PC-9 (cell line): ENCODE measurements around the gene ELF2.

Experiments used
- CTCF ChIP-seq: fragments of 200-600 bp; sonication (generic); conservative IDR thresholded peaks from 2 replicates; pipeline ENCODE4 v1.6.1; 2017; ENCODE audit warnings: mixed run types, antibody characterized with exemption, mild to moderate bottlenecking, moderate library complexity
- EZH2 ChIP-seq: fragments of 200-600 bp; sonication (generic); IDR thresholded peaks from 2 replicates; pipeline ENCODE4 v1.8.0; 2017; ENCODE audit warnings: antibody characterized with exemption, low read depth

DNA sequence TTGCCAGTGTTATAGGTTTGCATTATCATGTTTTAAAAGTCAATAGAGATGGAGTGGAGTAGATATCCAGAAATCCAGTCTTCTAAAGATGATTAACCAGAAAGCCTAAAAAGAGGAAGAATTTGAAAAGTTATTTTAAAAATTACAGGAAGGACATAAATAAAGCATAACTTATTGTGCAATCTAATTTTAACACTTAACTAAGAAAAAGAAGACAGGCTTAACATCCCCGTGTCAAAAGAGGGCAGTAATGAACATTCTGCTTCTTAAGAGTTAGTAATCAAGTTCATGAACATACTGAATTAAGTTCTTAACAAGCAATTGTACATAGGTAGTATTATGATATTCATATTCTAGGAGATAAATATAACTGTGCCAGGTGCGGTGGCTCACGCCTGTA lies 39.3 kb downstream of the ELF2 start:
- TF ChIP-seq EZH2, result no peak
- TF ChIP-seq CTCF, result no peak
